CD4-positive, alpha-beta T cell (primary cell): Measurements from ENCODE around the gene GPR35. TPM values are rescaled to one million over a fixed set of nuclear protein-coding genes. Genes with fewer than 3 reads are reported as not detected.
A peak's percentile ranks its signal among the peaks of the same experiment; 100 is the strongest.

Experiments used
- ATAC-seq: fragments of 200-7000 bp; cut with Tn5 transposase; one replicate; pipeline ENCODE4 v1.10.0; 2022; ENCODE audit warnings: mild to moderate bottlenecking; ENCODE audit not compliant: poor library complexity
- CTCF ChIA-PET: fragments of 350-600 bp; sonication (Branson Sonifier 250); formaldehyde crosslinking; loops from one replicate; lab custom pipeline; 2021; ENCODE audit warnings: antibody characterized with exemption, inconsistent platforms; lab: Charles Lee
- POLR2A ChIA-PET: fragments of 350-600 bp; sonication (Branson Sonifier 250); formaldehyde crosslinking; loops from one replicate; lab custom pipeline; 2021; ENCODE audit warnings: antibody characterized with exemption, inconsistent platforms; lab: Charles Lee
- DNase-seq, 14 experiments: peaks; one replicate each; pipeline ENCODE4 v3.0.0-alpha.2; 2013 to 2020; ENCODE audit warnings: mixed read lengths in 2 of 14
- H3K27ac ChIP-seq, 2 donors: one replicate each; pipeline versions ENCODE4 v1.5.1 to v1.7.0; 2013; ENCODE audit warnings: low read length in 2 of 2, low read depth in 1 of 2, mild to moderate bottlenecking in 1 of 2
- H3K27me3 ChIP-seq, 2 experiments: 1 replicate in 1 of 2; 2 replicates in 1 of 2; pipeline versions ENCODE4 v1.6.1 to v1.7.0; 2013; ENCODE audit warnings: low read length in 2 of 2, control low read depth in 1 of 2, mild to moderate bottlenecking in 1 of 2, moderate library complexity in 1 of 2; ENCODE audit not compliant: insufficient read depth in 2 of 2, control insufficient read depth in 1 of 2
- H3K36me3 ChIP-seq: one replicate; pipeline ENCODE4 v1.6.1; 2013; ENCODE audit warnings: low read length, control low read depth; ENCODE audit not compliant: insufficient read depth
- H3K4me1 ChIP-seq: one replicate; pipeline ENCODE4 v1.6.1; 2013; ENCODE audit warnings: low read length, control low read depth; ENCODE audit not compliant: insufficient read depth
- H3K4me3 ChIP-seq: one replicate; pipeline ENCODE4 v1.5.1; 2013; ENCODE audit warnings: mild to moderate bottlenecking, low read length, moderate library complexity
- H3K9me3 ChIP-seq, 2 experiments: 1 replicate in 1 of 2; 2 replicates in 1 of 2; pipeline versions ENCODE4 v1.6.1 to v1.7.0; 2013; ENCODE audit warnings: low read length in 2 of 2, mild to moderate bottlenecking in 2 of 2, control low read depth in 1 of 2, moderate library complexity in 1 of 2; ENCODE audit not compliant: control insufficient read depth in 1 of 2, insufficient read depth in 1 of 2
- H3K27ac Mint-ChIP-seq: one replicate; pipeline ENCODE4 v1.8.0; 2020; ENCODE audit warnings: mixed read lengths
- H3K27me3 Mint-ChIP-seq: one replicate; pipeline ENCODE4 v1.8.0; 2021; ENCODE audit warnings: mixed read lengths
- H3K36me3 Mint-ChIP-seq: one replicate; pipeline ENCODE4 v1.8.0; 2021; ENCODE audit warnings: low read depth, mixed read lengths
- H3K4me1 Mint-ChIP-seq: one replicate; pipeline ENCODE4 v1.8.0; 2021; ENCODE audit warnings: low read depth, mixed read lengths
- H3K4me3 Mint-ChIP-seq: one replicate; pipeline ENCODE4 v1.8.0; 2020; ENCODE audit warnings: mild to moderate bottlenecking, mixed read lengths
- H3K9me3 Mint-ChIP-seq: one replicate; pipeline ENCODE4 v1.8.0; 2020; ENCODE audit warnings: mixed read lengths
- CTCF ChIP-seq: fragments of 200-600 bp; IDR thresholded peaks from one replicate; pipeline ENCODE4 v1.8.0; 2022; ENCODE audit warnings: antibody characterized with exemption, mild to moderate bottlenecking
- intact Hi-C, 2 experiments: fragments of 100-400 bp; cut with DNase I in 1 of 2; cut with micrococcal nuclease in 1 of 2; formaldehyde crosslinking; loops; one replicate each; pipeline versions ENCODE4 v1.15.1 to v1.9.0; 2023 to 2025; cut with DNase I, micrococcal nuclease
- polyA plus RNA-seq, 2 donors: library from polyadenylated mRNA; unstranded; fragments of 120-200 nt; gene quantifications; one replicate each; pipeline ENCODE4 v1.2.1, GENCODE V29; 2013
- total RNA-seq, 174 experiments: library from RNA in 2 of 174; stranded (reverse) in 2 of 174; gene quantifications; one replicate each; pipeline ENCODE4 v1.2.3 and lab custom pipeline; 2021 to 2026

Gene GPR35
- total RNA-seq (1 to 10 TPM; 7.1 to 7.2 TPM), total RNA-seq (lab: John Stamatoyannopoulos, UW) (2.2 to 26.7 (median 7.3) reads per million in 172 experiments)
- 4.7 TPM for polyA plus RNA-seq (2013, experiment 1 of 2)
- 5.2 TPM for polyA plus RNA-seq (2013, experiment 2 of 2)

GRCh38 chr2:240624950-240625621 is at the start of gene GPR35:
Gene GPR35, plus strand, starts transcription at chr2:240625480. Its CDS starts 4,473 bp downstream, at chr2:240629953.
- intact Hi-C loops, result loop anchor here in 1 of 2 experiments (5.0 kb wide), 1 partner anchor 58 kb away; the partner anchor contains the start of gene RNPEPL1
- Mint-ChIP-seq H3K27ac (peak within 1 kb of the TSS; percentile 87), H3K36me3 (peaks cover 5% of the 10 kb centered on the region), H3K9me3 (no peaks in the 10 kb centered on the region), H3K4me1 (peaks cover 42% of the 10 kb centered on the region), H3K4me3 (peak within 1 kb of the TSS; percentile 36), H3K27me3 (no peaks in the 10 kb centered on the region)
- no peak for TF ChIP-seq CTCF
- no peaks in the 10 kb centered on the region for H3K9me3 ChIP-seq
- H3K27me3 ChIP-seq, result no peaks in the 10 kb centered on the region
- H3K36me3 ChIP-seq, result peaks cover 2% of the 10 kb centered on the region
- DNase-seq, result peak; percentile 37 to 97 (median 68)
- H3K27ac ChIP-seq, result peak within 1 kb of the TSS; percentile 64 to 66
- CTCF ChIA-PET, result interaction anchor here (0.8 to 1.8 kb wide), 3 partner anchors 8 to 111 kb away, joined by 3 to 7 read pairs (median 3); no protein-coding TSS in a partner anchor
- peak within 1 kb of the TSS; percentile 24 for H3K4me3 ChIP-seq
- POLR2A ChIA-PET, result interaction anchor here (1.0 to 1.1 kb wide), 2 partner anchors 39 to 64 kb away, joined by 3 to 5 read pairs; partner anchors contain the start of gene CAPN10
- peaks cover 99% of the 10 kb centered on the region for H3K4me1 ChIP-seq
- ATAC-seq, result peak; percentile 65

GRCh38 chr2:240576036-240576435 is 49.2 kb upstream of the GPR35 start:
- ChIA-PET POLR2A (interaction anchor here (1.1 to 3.1 kb wide), 2 partner anchors 7 to 10 kb away, joined by 3 to 16 read pairs; partner anchors contain the start of gene CAPN10), CTCF (interaction anchor here (1.9 to 2.1 kb wide), 2 partner anchors 10 to 19 kb away, joined by 4 to 5 read pairs; no protein-coding TSS in a partner anchor)
- Mint-ChIP-seq H3K9me3 (no peaks in the 10 kb centered on the region), H3K4me3 (no peak overlapping the region), H3K27me3 (no peaks in the 10 kb centered on the region), H3K27ac (no peak overlapping the region), H3K4me1 (peaks cover 23% of the 10 kb centered on the region), H3K36me3 (peaks cover 43% of the 10 kb centered on the region)
- intact Hi-C loops, result no loop called here
- Histone ChIP-seq H3K4me3 (no peak overlapping the region), H3K27me3 (no peaks in the 10 kb centered on the region), H3K36me3 (peaks cover 71% of the 10 kb centered on the region), H3K9me3 (no peaks in the 10 kb centered on the region), H3K4me1 (peaks cover 65% of the 10 kb centered on the region), H3K27ac (no peak overlapping the region)
- no peak for TF ChIP-seq CTCF
- ATAC-seq, result no peak
- no peak for DNase-seq

- no peaks in the 10 kb centered on the region for H3K27me3 Mint-ChIP-seq
- H3K27ac Mint-ChIP-seq, result no peak overlapping the region
- H3K9me3 ChIP-seq, result no peaks in the 10 kb centered on the region
- no peaks in the 10 kb centered on the region for H3K9me3 Mint-ChIP-seq
- peaks cover 39% of the 10 kb centered on the region for H3K36me3 Mint-ChIP-seq
- POLR2A ChIA-PET, result interaction anchor here (1.1 to 3.1 kb wide), 3 partner anchors 8 to 15 kb away, joined by 3 to 16 read pairs (median 6); partner anchors contain the start of gene CAPN10
- H3K36me3 ChIP-seq, result peaks cover 71% of the 10 kb centered on the region
- DNase-seq, result no peak
- H3K27me3 ChIP-seq, result no peaks in the 10 kb centered on the region
- CTCF ChIA-PET, result interaction anchor here (1.9 to 2.1 kb wide), 2 partner anchors 10 to 20 kb away, joined by 4 to 5 read pairs; no protein-coding TSS in a partner anchor
- intact Hi-C loops, result no loop called here
- peaks cover 59% of the 10 kb centered on the region for H3K4me1 ChIP-seq
- H3K4me3 Mint-ChIP-seq, result no peak overlapping the region
- no peak for ATAC-seq
- TF ChIP-seq CTCF, result no peak
- H3K4me1 Mint-ChIP-seq, result peaks cover 18% of the 10 kb centered on the region
- H3K27ac ChIP-seq, result no peak overlapping the region
- H3K4me3 ChIP-seq, result no peak overlapping the region
Observed at GRCh38 chr2:240576436-240577205, 48.7 kb upstream of the GPR35 start.
